Adipocyte (in vitro differentiated cells): ENCODE results near the gene MITF.

Experiments used
- DNase-seq: peaks from one replicate; pipeline ENCODE4 v3.0.0-alpha.2; 2015; ENCODE audit warnings: low read depth
- H3K27me3 ChIP-seq: replicated peaks from 2 replicates; pipeline ENCODE4 v1.7.0; 2013; ENCODE audit warnings: mild to moderate bottlenecking, low read length, moderate library complexity; ENCODE audit not compliant: control insufficient read depth, insufficient read depth
- H3K36me3 ChIP-seq: 2 replicates; pipeline ENCODE4 v1.7.0; 2013; ENCODE audit warnings: low read length, mild to moderate bottlenecking, moderate library complexity; ENCODE audit not compliant: control insufficient read depth, insufficient read depth, severe bottlenecking
- H3K4me1 ChIP-seq: 2 replicates; pipeline ENCODE4 v1.7.0; 2013; ENCODE audit warnings: mild to moderate bottlenecking, low read length, moderate library complexity; ENCODE audit not compliant: control insufficient read depth, insufficient read depth
- H3K4me3 ChIP-seq: 2 replicates; pipeline ENCODE4 v1.7.0; 2013; ENCODE audit warnings: mild to moderate bottlenecking, low read length, moderate library complexity
- H3K9ac ChIP-seq: 2 replicates; pipeline ENCODE4 v1.7.0; 2013; ENCODE audit warnings: mild to moderate bottlenecking, low read length, moderate library complexity
- H3K9me3 ChIP-seq: 2 replicates; pipeline ENCODE4 v1.7.0; 2013; ENCODE audit warnings: mild to moderate bottlenecking, low read length, moderate library complexity; ENCODE audit not compliant: control insufficient read depth

Gene MITF

DNA sequence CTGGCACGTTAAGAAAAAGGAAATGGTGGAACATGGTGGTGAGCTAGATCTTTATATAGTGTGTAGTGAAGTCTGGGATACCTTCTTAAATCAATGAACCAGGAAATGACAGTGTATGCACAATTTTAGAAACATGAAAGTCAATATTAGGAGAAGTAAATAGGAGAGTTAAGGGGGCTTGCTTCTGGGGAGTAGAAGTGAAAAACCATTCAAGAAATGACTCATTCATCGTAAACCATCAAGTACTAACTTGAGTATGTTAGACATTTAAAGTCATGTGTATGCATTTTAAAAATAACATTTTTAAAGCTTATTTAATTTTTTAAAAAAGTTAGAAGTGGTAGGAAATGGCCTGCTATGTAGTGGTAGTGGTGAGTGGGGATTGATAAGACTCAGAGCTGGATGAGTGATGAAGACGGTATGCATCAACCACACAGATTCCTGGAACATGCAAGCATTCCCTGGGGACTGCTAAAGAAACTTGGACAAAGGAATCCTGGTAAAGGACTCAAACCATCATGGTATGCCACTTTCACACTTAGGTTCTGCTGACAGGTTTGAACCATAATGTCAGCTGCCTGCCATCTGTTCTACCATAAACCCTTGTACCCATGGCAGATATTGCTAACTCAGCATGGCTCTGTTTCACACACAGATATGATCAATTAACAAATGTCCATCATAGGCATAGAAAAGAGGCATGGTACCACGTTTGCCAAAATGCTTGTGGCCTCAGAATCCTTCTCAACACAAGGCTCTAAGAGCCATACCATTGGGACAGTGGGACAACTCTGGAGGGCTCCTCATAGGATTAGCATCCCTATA lies 28.9 kb upstream of the MITF start:
- Histone ChIP-seq H3K9me3 (no peaks in the 10 kb centered on the region), H3K4me3 (peak overlapping the region; percentile 21), H3K36me3 (no peaks in the 10 kb centered on the region), H3K4me1 (peaks cover 21% of the 10 kb centered on the region), H3K27me3 (no peaks in the 10 kb centered on the region), H3K9ac (no peak overlapping the region)
- peak; percentile 52 for DNase-seq

GRCh38 chr3:69712269-69712668 lies 27.0 kb upstream of the MITF start:
- Histone ChIP-seq H3K9me3 (no peaks in the 10 kb centered on the region), H3K36me3 (no peaks in the 10 kb centered on the region), H3K27me3 (no peaks in the 10 kb centered on the region), H3K4me3 (no peak overlapping the region), H3K9ac (no peak overlapping the region), H3K4me1 (peaks cover 21% of the 10 kb centered on the region)
- DNase-seq, result no peak

GRCh38 chr3:69712933-69713332 lies 26.3 kb upstream of the MITF start:
- Histone ChIP-seq H3K4me1 (peaks cover 21% of the 10 kb centered on the region), H3K4me3 (no peak overlapping the region), H3K27me3 (no peaks in the 10 kb centered on the region), H3K9me3 (no peaks in the 10 kb centered on the region), H3K9ac (no peak overlapping the region), H3K36me3 (no peaks in the 10 kb centered on the region)
- no peak for DNase-seq

GRCh38 chr3:69715204-69715603 lies 24.1 kb upstream of the MITF start:
- DNase-seq, result no peak

GRCh38 chr3:69716119-69716518 lies 23.1 kb upstream of the MITF start:
- Histone ChIP-seq H3K36me3 (no peaks in the 10 kb centered on the region), H3K9me3 (no peaks in the 10 kb centered on the region), H3K4me1 (peaks cover 10% of the 10 kb centered on the region), H3K27me3 (no peaks in the 10 kb centered on the region), H3K9ac (no peak overlapping the region), H3K4me3 (no peak overlapping the region)
- no peak for DNase-seq

More at GRCh38 chr3:69715204-69715603, 24.1 kb upstream of the MITF start:
- no peak overlapping the region for H3K4me3 ChIP-seq
- H3K4me1 ChIP-seq, result peaks cover 17% of the 10 kb centered on the region
- H3K27me3 ChIP-seq, result no peaks in the 10 kb centered on the region
- H3K36me3 ChIP-seq, result no peaks in the 10 kb centered on the region
- H3K9ac ChIP-seq, result no peak overlapping the region
- no peaks in the 10 kb centered on the region for H3K9me3 ChIP-seq

DNA sequence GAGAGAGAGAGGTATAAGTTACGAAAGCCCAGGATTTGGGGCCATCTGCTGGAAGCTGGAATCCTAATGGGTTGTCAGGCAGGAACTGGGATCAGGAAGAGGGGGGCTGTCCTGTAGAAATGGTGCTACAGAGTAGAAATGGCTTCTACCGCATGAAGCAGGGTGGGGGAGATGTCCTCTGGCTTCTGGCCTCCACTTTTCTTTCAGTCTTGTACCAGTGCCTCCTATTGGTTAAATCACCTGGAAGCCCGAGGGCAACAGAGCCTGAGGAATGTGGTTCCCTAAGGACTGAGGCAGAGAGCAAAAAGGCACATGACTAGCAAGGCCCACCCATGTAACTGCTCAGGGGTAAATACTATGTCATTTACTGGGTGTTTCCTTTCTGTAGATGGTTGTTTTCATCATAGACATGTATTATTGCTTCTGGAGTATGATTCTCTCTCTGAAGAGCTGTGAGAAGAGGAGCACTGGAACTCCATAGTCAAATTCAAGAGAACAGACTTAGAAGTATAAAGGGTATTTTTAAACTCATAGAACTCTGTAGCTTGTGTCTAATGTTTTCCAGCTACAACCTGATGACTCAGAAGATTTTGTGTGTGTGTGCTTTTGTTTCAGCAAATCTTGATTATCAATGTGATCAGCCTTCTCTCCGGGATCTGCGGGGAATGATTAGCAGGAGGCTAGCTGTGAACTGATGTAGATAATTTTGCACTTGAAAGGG lies 20.2 kb upstream of the MITF start:
- no peak overlapping the region for H3K4me3 ChIP-seq
- H3K9ac ChIP-seq, result no peak overlapping the region
- H3K27me3 ChIP-seq, result no peaks in the 10 kb centered on the region
- H3K9me3 ChIP-seq, result no peaks in the 10 kb centered on the region
- no peaks in the 10 kb centered on the region for H3K4me1 ChIP-seq
- H3K36me3 ChIP-seq, result no peaks in the 10 kb centered on the region
- DNase-seq, result no peak

DNA sequence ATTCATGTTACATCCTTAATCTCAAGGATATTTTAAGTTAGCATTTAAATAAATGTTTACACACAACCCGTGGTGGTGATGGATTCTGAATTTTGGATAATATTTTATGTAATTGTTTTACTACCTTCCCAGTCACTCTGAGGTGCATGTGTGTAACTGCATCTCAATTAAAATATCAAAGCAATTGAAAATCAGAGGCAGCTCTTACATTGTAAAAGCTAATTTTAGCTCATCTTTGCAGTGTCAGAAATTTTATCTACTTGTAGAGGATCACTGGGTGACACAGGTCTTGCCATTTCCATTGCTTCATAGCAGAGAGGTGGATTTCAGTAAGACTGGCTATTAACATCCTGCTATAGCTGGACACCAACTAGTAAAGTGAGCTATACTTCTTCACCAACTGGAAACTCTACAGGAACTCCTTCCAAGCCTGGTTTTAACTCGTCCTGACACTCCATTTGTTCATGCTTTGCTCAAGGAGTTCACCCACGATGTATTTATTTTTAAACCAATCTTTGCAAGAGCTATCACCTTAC lies 19.6 kb upstream of the MITF start:
- no peaks in the 10 kb centered on the region for H3K27me3 ChIP-seq
- DNase-seq, result no peak
- no peak overlapping the region for H3K4me3 ChIP-seq
- H3K9me3 ChIP-seq, result no peaks in the 10 kb centered on the region
- no peak overlapping the region for H3K9ac ChIP-seq
- no peaks in the 10 kb centered on the region for H3K36me3 ChIP-seq
- H3K4me1 ChIP-seq, result no peaks in the 10 kb centered on the region

DNA sequence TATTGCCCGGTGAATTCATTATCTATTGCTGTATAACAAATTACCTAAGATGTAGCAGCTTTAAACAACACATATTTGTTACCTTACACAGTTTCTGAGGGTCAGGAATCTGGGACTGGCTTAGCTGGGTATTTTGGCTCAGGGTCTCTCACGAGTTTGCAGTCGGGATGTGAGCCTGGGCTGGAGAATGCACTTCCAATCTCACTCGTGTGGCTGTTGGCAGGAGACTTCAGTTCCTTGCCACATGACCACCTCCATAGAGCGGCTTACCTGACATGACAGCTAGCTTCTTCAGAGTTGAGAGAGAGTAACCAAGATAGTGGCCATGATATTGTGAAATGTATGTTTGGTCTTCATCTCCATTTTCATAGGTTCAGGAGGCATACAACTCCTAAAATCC lies 18.4 kb upstream of the MITF start:
- Histone ChIP-seq H3K9me3 (no peaks in the 10 kb centered on the region), H3K4me3 (no peak overlapping the region), H3K36me3 (no peaks in the 10 kb centered on the region), H3K4me1 (peaks cover 4% of the 10 kb centered on the region), H3K9ac (no peak overlapping the region), H3K27me3 (no peaks in the 10 kb centered on the region)
- no peak for DNase-seq

DNA sequence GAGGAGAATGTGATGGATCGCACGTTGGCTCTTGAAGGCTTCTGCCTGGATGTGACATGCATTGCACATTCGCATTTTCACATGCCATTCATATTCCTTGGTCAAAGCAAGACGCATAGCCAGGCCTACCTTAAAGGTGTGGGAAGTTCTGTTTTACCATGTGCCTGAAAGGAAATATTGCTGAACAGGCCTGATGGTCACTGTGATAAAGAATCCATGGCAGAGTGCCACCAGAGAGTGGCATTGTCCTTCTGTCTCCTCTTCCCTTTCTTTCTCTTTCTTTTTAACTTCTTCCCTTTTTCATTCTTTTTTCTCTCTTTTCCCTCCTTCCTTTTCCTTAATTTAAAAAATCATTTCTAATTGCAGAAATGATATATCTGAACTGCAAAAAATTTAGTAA lies 15.9 kb upstream of the MITF start:
- H3K36me3 ChIP-seq, result no peaks in the 10 kb centered on the region
- H3K9ac ChIP-seq, result no peak overlapping the region
- no peaks in the 10 kb centered on the region for H3K9me3 ChIP-seq
- H3K4me3 ChIP-seq, result no peak overlapping the region
- no peaks in the 10 kb centered on the region for H3K27me3 ChIP-seq
- no peak for DNase-seq
- H3K4me1 ChIP-seq, result peaks cover 4% of the 10 kb centered on the region

DNA sequence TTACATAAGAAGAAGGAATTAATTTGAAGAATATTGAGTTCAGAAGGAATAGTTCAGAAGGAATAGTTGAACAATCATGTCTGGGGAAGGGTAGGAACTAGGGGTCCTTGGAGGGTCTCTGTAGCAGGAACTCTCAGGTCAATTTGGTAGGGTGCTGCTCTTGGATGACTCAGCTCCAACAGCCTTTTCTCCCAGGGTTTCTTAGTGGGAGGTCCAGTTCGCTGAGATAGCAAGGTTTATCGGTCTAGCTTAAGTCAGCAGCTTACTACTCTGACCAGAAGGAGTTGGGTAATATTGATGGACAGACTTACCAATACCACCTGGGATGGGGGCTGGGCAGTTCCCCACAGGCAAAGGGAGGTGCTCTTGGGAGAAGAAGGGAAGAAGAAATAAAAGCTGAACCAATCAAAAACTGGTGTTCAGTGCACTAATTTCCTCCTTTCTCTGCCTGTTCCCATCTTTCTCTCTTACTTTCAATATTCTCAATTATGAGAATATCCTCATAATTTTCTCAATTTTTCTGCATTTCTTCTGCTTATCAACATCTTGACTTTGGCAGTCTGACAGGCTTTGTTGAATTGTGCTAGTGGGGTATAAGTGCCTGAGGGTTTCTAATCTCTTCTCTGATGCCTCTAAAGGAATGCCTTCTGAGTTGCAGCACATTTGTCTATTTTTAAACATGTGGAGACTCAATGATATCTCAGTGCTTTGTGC lies 14.4 kb upstream of the MITF start:
- H3K4me3 ChIP-seq, result no peak overlapping the region
- no peaks in the 10 kb centered on the region for H3K36me3 ChIP-seq
- H3K27me3 ChIP-seq, result no peaks in the 10 kb centered on the region
- H3K9ac ChIP-seq, result no peak overlapping the region
- peaks cover 4% of the 10 kb centered on the region for H3K4me1 ChIP-seq
- no peaks in the 10 kb centered on the region for H3K9me3 ChIP-seq
- DNase-seq, result peak; percentile 10

DNA sequence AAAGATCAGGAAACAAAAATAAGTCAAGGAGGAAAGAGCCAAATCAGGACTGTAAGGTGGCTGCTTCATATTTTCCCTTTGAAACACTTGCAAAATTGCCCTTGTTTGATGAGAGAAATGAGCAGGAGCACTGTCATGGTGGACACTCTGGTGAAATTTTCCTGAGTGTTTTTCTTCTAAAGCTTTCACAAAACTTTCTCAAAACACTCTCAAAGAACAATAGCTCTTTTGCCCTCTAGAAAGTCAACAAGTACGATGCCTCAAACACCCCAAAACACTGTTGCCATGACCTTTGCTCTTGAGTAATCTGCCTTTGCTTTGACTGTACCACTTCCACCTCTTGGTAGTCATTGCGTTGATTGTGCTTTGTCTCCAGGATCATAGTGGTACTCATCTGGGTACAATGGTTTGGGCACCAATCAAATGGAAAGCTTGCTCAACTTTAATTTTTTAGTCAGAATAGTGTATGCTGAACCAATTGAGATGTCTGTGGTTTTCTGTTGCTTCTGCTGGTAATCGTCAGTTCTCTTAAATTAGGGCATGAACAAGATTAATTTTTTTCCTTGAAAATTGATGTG lies 13.2 kb upstream of the MITF start:
- H3K27me3 ChIP-seq, result no peaks in the 10 kb centered on the region
- H3K9ac ChIP-seq, result no peak overlapping the region
- no peaks in the 10 kb centered on the region for H3K9me3 ChIP-seq
- no peak for DNase-seq
- no peak overlapping the region for H3K4me3 ChIP-seq
- peaks cover 6% of the 10 kb centered on the region for H3K4me1 ChIP-seq
- no peaks in the 10 kb centered on the region for H3K36me3 ChIP-seq
